Nephron progenitor cell (in vitro differentiated cells): ENCODE data around the gene ARHGEF1.

Source experiments
- DNase-seq: peaks from one replicate; pipeline ENCODE4 v3.0.0; 2021
- H3K27ac Mint-ChIP-seq: 2 replicates; pipeline ENCODE4 v1.8.0; 2021; ENCODE audit warnings: mild to moderate bottlenecking, moderate library complexity, mixed read lengths
- H3K27me3 Mint-ChIP-seq: 2 replicates; pipeline ENCODE4 v1.8.0; 2021; ENCODE audit warnings: mild to moderate bottlenecking, low read depth, mixed read lengths; ENCODE audit not compliant: poor library complexity
- H3K36me3 Mint-ChIP-seq: 2 replicates; pipeline ENCODE4 v1.8.0; 2021; ENCODE audit warnings: low read depth, mixed read lengths
- H3K4me1 Mint-ChIP-seq: 2 replicates; pipeline ENCODE4 v1.8.0; 2021; ENCODE audit warnings: mixed read lengths
- H3K4me3 Mint-ChIP-seq: 2 replicates; pipeline ENCODE4 v1.8.0; 2021; ENCODE audit warnings: mild to moderate bottlenecking, moderate library complexity, mixed read lengths
- H3K9me3 Mint-ChIP-seq: 2 replicates; pipeline ENCODE4 v1.8.0; 2021; ENCODE audit warnings: mild to moderate bottlenecking, moderate library complexity, mixed read lengths
- CTCF ChIP-seq: fragments of 200-600 bp; sonication (generic); IDR thresholded peaks from 2 replicates; pipeline ENCODE4 v1.5.0; 2021; ENCODE audit warnings: antibody characterized with exemption

Gene ARHGEF1

GRCh38 chr19:41932720-41933332, 49.8 kb downstream of the ARHGEF1 start:
- Mint-ChIP-seq H3K4me1 (peaks cover 75% of the 10 kb centered on the region), H3K9me3 (no peaks in the 10 kb centered on the region), H3K4me3 (no peak overlapping the region), H3K27ac (no peak overlapping the region), H3K36me3 (no peaks in the 10 kb centered on the region), H3K27me3 (no peaks in the 10 kb centered on the region)
- no peak for TF ChIP-seq CTCF
- no peak for DNase-seq

- peaks cover 4% of the 10 kb centered on the region for H3K27me3 Mint-ChIP-seq
- H3K27ac Mint-ChIP-seq: no peak overlapping the region
- DNase-seq: no peak
- H3K36me3 Mint-ChIP-seq: no peaks in the 10 kb centered on the region
- H3K4me1 Mint-ChIP-seq: peaks cover 76% of the 10 kb centered on the region
- no peaks in the 10 kb centered on the region for H3K9me3 Mint-ChIP-seq
- TF ChIP-seq CTCF: no peak
- H3K4me3 Mint-ChIP-seq: peak overlapping the region; percentile 16
Observed at GRCh38 chr19:41933693-41934426, 50.9 kb downstream of the ARHGEF1 start.

- peaks cover 68% of the 10 kb centered on the region for H3K4me1 Mint-ChIP-seq
- TF ChIP-seq CTCF: peak; percentile 81
- no peak overlapping the region for H3K27ac Mint-ChIP-seq
- DNase-seq: peak; percentile 92
- no peaks in the 10 kb centered on the region for H3K9me3 Mint-ChIP-seq
- peak overlapping the region; percentile 46 for H3K4me3 Mint-ChIP-seq
- H3K36me3 Mint-ChIP-seq: no peaks in the 10 kb centered on the region
- peaks cover 4% of the 10 kb centered on the region for H3K27me3 Mint-ChIP-seq
Observed at GRCh38 chr19:41934849-41935374, 51.9 kb downstream of the ARHGEF1 start.

- no peak for DNase-seq
- no peak for TF ChIP-seq CTCF
- H3K27ac Mint-ChIP-seq: no peak overlapping the region
- no peak overlapping the region for H3K4me3 Mint-ChIP-seq
- H3K36me3 Mint-ChIP-seq: no peaks in the 10 kb centered on the region
- H3K4me1 Mint-ChIP-seq: peaks cover 58% of the 10 kb centered on the region
- no peaks in the 10 kb centered on the region for H3K9me3 Mint-ChIP-seq
- peaks cover 4% of the 10 kb centered on the region for H3K27me3 Mint-ChIP-seq
Observed at GRCh38 chr19:41935760-41936415, 52.9 kb downstream of the ARHGEF1 start.

- H3K9me3 Mint-ChIP-seq: no peaks in the 10 kb centered on the region
- peak overlapping the region; percentile 15 for H3K27ac Mint-ChIP-seq
- H3K4me1 Mint-ChIP-seq: peaks cover 57% of the 10 kb centered on the region
- no peak for TF ChIP-seq CTCF
- peak overlapping the region; percentile 49 for H3K4me3 Mint-ChIP-seq
- peaks cover 8% of the 10 kb centered on the region for H3K27me3 Mint-ChIP-seq
- no peaks in the 10 kb centered on the region for H3K36me3 Mint-ChIP-seq
- no peak for DNase-seq
Observed at GRCh38 chr19:41936416-41936850, 53.4 kb downstream of the ARHGEF1 start.
